NCI-H2227 (cell line): ENCODE data around the gene ZSWIM6.

Source experiments
- DNase-seq: peaks from one replicate; lab custom pipeline; 2025; ENCODE audit not compliant: unreplicated experiment; lab: John Stamatoyannopoulos, UW

ZSWIM6 gene

GRCh38 chr5:61357745-61358144 is 25.7 kb downstream of the ZSWIM6 start:
- DNase-seq, result no peak

- no peak for DNase-seq
These were observed 30.8 kb downstream of the ZSWIM6 start for GRCh38 chr5:61362796-61363368.

- no peak for DNase-seq
These were observed 31.5 kb downstream of the ZSWIM6 start for GRCh38 chr5:61363401-61364114.

- DNase-seq, result no peak
These were observed 34.6 kb downstream of the ZSWIM6 start for GRCh38 chr5:61366497-61367240.

GRCh38 chr5:61370506-61370905 is 38.4 kb downstream of the ZSWIM6 start:
- DNase-seq, result no peak

- DNase-seq, result no peak
These were observed 39.4 kb downstream of the ZSWIM6 start for GRCh38 chr5:61371474-61371873.

- DNase-seq, result no peak
These were observed 47.6 kb downstream of the ZSWIM6 start for GRCh38 chr5:61379677-61380076.

- no peak for DNase-seq
These were observed 49.9 kb downstream of the ZSWIM6 start for GRCh38 chr5:61381968-61382367.

- DNase-seq, result no peak
These were observed 53.6 kb downstream of the ZSWIM6 start for GRCh38 chr5:61385627-61386026.

GRCh38 chr5:61386045-61386800 is 54.2 kb downstream of the ZSWIM6 start:
- DNase-seq, result no peak

GRCh38 chr5:61389609-61390008 is 57.6 kb downstream of the ZSWIM6 start:
- no peak for DNase-seq

- DNase-seq, result no peak
These were observed 62.1 kb downstream of the ZSWIM6 start for GRCh38 chr5:61394078-61394704.

- DNase-seq, result no peak
These were observed 62.7 kb downstream of the ZSWIM6 start for GRCh38 chr5:61394793-61395192.

- DNase-seq, result no peak
These were observed 65.2 kb downstream of the ZSWIM6 start for GRCh38 chr5:61397238-61397637.

- no peak for DNase-seq
These were observed 65.9 kb downstream of the ZSWIM6 start for GRCh38 chr5:61397937-61398336.

- no peak for DNase-seq
These were observed 66.4 kb downstream of the ZSWIM6 start for GRCh38 chr5:61398440-61398839.

GRCh38 chr5:61399679-61400078 is 67.6 kb downstream of the ZSWIM6 start:
- no peak for DNase-seq

GRCh38 chr5:61401726-61402125 is 69.7 kb downstream of the ZSWIM6 start:
- no peak for DNase-seq

- DNase-seq, result no peak
These were observed 70.3 kb downstream of the ZSWIM6 start for GRCh38 chr5:61402244-61402823.

GRCh38 chr5:61402970-61403900 is 71.2 kb downstream of the ZSWIM6 start:
- no peak for DNase-seq
